Measurements from ENCODE around the gene MAP3K5. TPM values are rescaled to one million over a fixed set of nuclear protein-coding genes. Genes with fewer than 3 reads are reported as not detected.

The MAP3K5 gene
- total and polyA plus RNA-seq, 2 of the 8 experiments (the other 6 are each of a cell fraction or from before 2014, with no cell fraction given) = 0.63 to 2.6 TPM

DNA sequence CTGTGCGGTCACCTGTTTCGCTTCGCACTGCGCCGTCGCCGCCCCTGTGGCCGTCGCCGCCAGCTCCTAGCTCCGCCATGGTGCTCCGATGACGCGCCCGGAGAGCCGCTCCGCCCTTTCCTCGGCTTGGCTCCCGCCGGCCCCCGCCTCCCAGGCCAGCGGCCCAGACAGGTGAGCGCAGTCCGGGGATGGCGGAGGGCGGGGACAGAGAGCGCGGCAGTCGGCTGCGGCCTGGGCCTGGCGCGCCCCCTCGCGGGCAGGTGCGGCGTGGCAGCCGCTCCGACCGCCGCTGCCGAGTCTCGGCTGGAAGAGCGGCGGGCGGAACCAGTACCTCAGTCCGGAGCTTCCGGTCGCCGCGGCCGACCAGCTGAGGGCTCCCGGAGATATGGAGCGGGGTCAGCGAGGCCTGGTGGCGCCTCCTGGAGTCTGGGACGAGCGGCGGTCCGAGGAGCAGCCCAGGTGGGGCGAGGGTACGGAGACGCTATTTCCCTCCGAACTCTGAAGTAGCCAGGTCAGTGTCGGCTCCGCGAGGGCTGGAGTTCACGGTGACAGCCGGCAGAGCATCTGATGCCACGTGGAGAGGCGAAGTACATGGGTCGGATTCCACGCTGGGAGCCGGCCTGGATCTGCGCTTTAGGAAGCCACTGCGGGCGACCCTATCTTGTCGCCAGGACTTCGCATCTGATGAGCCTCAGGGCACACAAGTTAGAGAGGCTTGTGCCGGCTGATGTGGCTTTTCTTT, 241.8 kb downstream of the MAP3K5 start, which contains the start of gene MAP7 (continued):
- peak; percentile 56 to 83 (median 74) for TF ChIP-seq CTCF (IDR thresholded peaks at IDR 0.05; ENCODE audit: control extremely low read depth in 1 of 3, insufficient read depth in 1 of 3, low read depth in 1 of 3, low read length in 3 of 3)
- TF ChIP-seq POLR2AphosphoS5 (IDR thresholded peaks at IDR 0.05; ENCODE audit: low read depth, low read length) = peak; percentile 59; the same call in 1 of the 2 replicates
- no peak for TF ChIP-seq BACH1 (IDR thresholded peaks at IDR 0.05; ENCODE audit: low read length)
- peak; percentile 64 for TF ChIP-seq JUND (IDR thresholded peaks at IDR 0.05; ENCODE audit: low read length)
- TF ChIP-seq BRCA1 (IDR thresholded peaks at IDR 0.05; ENCODE audit: low read depth, low read length) = no peak
- peak; percentile 64 for TF ChIP-seq SAP30 (IDR thresholded peaks at IDR 0.05; ENCODE audit: insufficient read depth, insufficient replicate concordance, low read length)
- TF ChIP-seq KDM4A (IDR thresholded peaks at IDR 0.05; ENCODE audit: low read depth, low read length, severe bottlenecking) = peak; percentile 80

All from H1 (cell line).